HepG2 (cell line): ENCODE results near the gene SPACA4.

Experiments
- CBFB ChIP-seq: sonication (generic); formaldehyde crosslinking; IDR thresholded peaks from 2 replicates; pipeline ENCODE4 v1.4.0; 2020; ENCODE audit warnings: missing genetic modification reagents
- CEBPB ChIP-seq: IDR thresholded peaks from 2 replicates; pipeline ENCODE4 v1.6.1; 2011; ENCODE audit warnings: low read depth, low read length, improper control_type of control experiment, borderline replicate concordance
- CTCF ChIP-seq: sonication (generic); formaldehyde crosslinking; IDR thresholded peaks from 2 replicates; pipeline ENCODE4 v1.5.0; 2020; ENCODE audit warnings: mild to moderate bottlenecking, missing genetic modification reagents, moderate library complexity
- EP300 ChIP-seq, 3 experiments: sonication (generic) in 1 of 3; formaldehyde crosslinking in 1 of 3; IDR thresholded peaks; 2 replicates each; pipeline versions ENCODE4 v1.5.1 to v1.6.1; 2011 to 2020; ENCODE audit warnings: low read depth in 2 of 3, low read length in 2 of 3, borderline replicate concordance in 1 of 3, improper control_type of control experiment in 1 of 3, mild to moderate bottlenecking in 1 of 3, missing genetic modification reagents in 1 of 3, moderate library complexity in 1 of 3
- EZH2 ChIP-seq: conservative IDR thresholded peaks from 2 replicates; pipeline ENCODE4 v1.6.1; 2012; ENCODE audit warnings: mild to moderate bottlenecking, low read depth, low read length, moderate library complexity
- HNRNPK ChIP-seq: fragments of 200-400 bp; formaldehyde crosslinking; IDR thresholded peaks from 2 replicates; pipeline ENCODE4 v1.6.1; 2018; ENCODE audit warnings: low read length, low read depth, moderate library complexity, mild to moderate bottlenecking; ENCODE audit not compliant: poor library complexity, severe bottlenecking
- KDM3A ChIP-seq: IDR thresholded peaks from 2 replicates; pipeline ENCODE4 v1.6.1; 2018; ENCODE audit warnings: low read depth, missing compliant biosample characterization
- MXD4 ChIP-seq: IDR thresholded peaks from 2 replicates; pipeline ENCODE4 v1.6.1; 2016; ENCODE audit warnings: mild to moderate bottlenecking, missing biosample characterization, missing genetic modification reagents
- POLR2A ChIP-seq, 2 experiments: IDR thresholded peaks; 2 replicates each; pipeline ENCODE4 v1.6.1; 2011; ENCODE audit warnings: low read depth in 2 of 2, low read length in 2 of 2, mild to moderate bottlenecking in 1 of 2, moderate library complexity in 1 of 2; ENCODE audit not compliant: insufficient read depth in 1 of 2
- RAD21 ChIP-seq: fragments of 450-650 bp; formaldehyde crosslinking; IDR thresholded peaks from 2 replicates; pipeline ENCODE4 v1.5.0; 2020; ENCODE audit warnings: mild to moderate bottlenecking
- TFE3 ChIP-seq: IDR thresholded peaks from 2 replicates; pipeline ENCODE4 v1.6.1; 2016
- THAP11 ChIP-seq: IDR thresholded peaks from 2 replicates; pipeline ENCODE4 v1.6.1; 2016; ENCODE audit warnings: missing biosample characterization, missing genetic modification reagents
- USF2 ChIP-seq, 2 experiments: sonication (generic) in 1 of 2; formaldehyde crosslinking in 1 of 2; IDR thresholded peaks; 2 replicates each; pipeline versions ENCODE4 v1.5.1 to v1.6.1; 2011 to 2020; ENCODE audit warnings: borderline replicate concordance in 1 of 2, low read depth in 1 of 2, low read length in 1 of 2, mild to moderate bottlenecking in 1 of 2, missing genetic modification reagents in 1 of 2, moderate library complexity in 1 of 2
- ZNF33A ChIP-seq: sonication (generic); formaldehyde crosslinking; IDR thresholded peaks from 2 replicates; pipeline ENCODE4 v1.5.1; 2020; ENCODE audit warnings: missing genetic modification reagents, mild to moderate bottlenecking, moderate library complexity, borderline replicate concordance

GRCh38 chr19:48648134-48648533 is 41.6 kb downstream of the SPACA4 start:
- TF ChIP-seq MXD4 (CRISPR knock-in tag) (no peak), EP300 (IDR thresholded peaks at IDR 0.05; ENCODE audit: low read depth in 2 of 2, low read length in 2 of 2) (no peak), EP300 (CRISPR knock-in tag; IDR thresholded peaks at IDR 0.05; ENCODE audit: borderline replicate concordance) (no peak), EZH2 (no peak), USF2 (IDR thresholded peaks at IDR 0.05; ENCODE audit: low read depth, low read length) (no peak), USF2 (CRISPR knock-in tag; IDR thresholded peaks at IDR 0.05; ENCODE audit: borderline replicate concordance) (no peak), CTCF (CRISPR knock-in tag) (no peak), RAD21 (CRISPR knock-in tag) (no peak), HNRNPK (no peak), TFE3 (no peak), POLR2A (IDR thresholded peaks at IDR 0.05; ENCODE audit: insufficient read depth in 1 of 2, low read depth in 2 of 2, low read length in 2 of 2) (no peak), KDM3A (no peak), CEBPB (no peak), CBFB (no peak), ZNF33A (CRISPR knock-in tag) (no peak), THAP11 (CRISPR knock-in tag) (no peak)
